Measurements from ENCODE around the gene UBTD1.

The UBTD1 gene

GRCh38 chr10:97506199-97506991 lies 7.7 kb downstream of the UBTD1 start:
- Histone ChIP-seq H3K9me2 (replicated peaks; ENCODE audit: insufficient read depth, low read length) (no peaks in the 10 kb centered on the region), H4K20me1 (ENCODE audit: low read depth, low read length) (no peaks in the 10 kb centered on the region), H3K27ac (ENCODE audit: low read depth, low read length) (no peak overlapping the region), H3K9ac (ENCODE audit: low read length) (no peak overlapping the region), H3K4me3 (ENCODE audit: insufficient read depth, low read length, poor library complexity, severe bottlenecking) (no peak overlapping the region), H3K27me3 (ENCODE audit: low read length) (no peaks in the 10 kb centered on the region), H3K36me3 (ENCODE audit: low read length) (no peaks in the 10 kb centered on the region), H3K79me2 (ENCODE audit: insufficient read depth, low read length) (no peaks in the 10 kb centered on the region), H3K4me2 (ENCODE audit: low read depth, low read length, poor library complexity, severe bottlenecking) (no peak overlapping the region), H2AFZ (ENCODE audit: low read depth, low read length, severe bottlenecking) (no peak overlapping the region), H3F3A (ENCODE audit: insufficient read depth) (no peaks in the 10 kb centered on the region), H3K9me3 (ENCODE audit: insufficient read depth, low read length) (no peaks in the 10 kb centered on the region)
- TF ChIP-seq CTCF (IDR thresholded peaks at IDR 0.05; ENCODE audit: insufficient read depth, low read length, poor library complexity, severe bottlenecking) (no peak), EZH2phosphoT487 (conservative IDR thresholded peaks at IDR 0.05; ENCODE audit: low read length) (no peak)

GRCh38 chr10:97508342-97508741 lies 9.6 kb downstream of the UBTD1 start:
- Histone ChIP-seq H3K4me3 (ENCODE audit: insufficient read depth, low read length, poor library complexity, severe bottlenecking) (no peak overlapping the region), H3K9me2 (replicated peaks; ENCODE audit: insufficient read depth, low read length) (no peaks in the 10 kb centered on the region), H3K27ac (ENCODE audit: low read depth, low read length) (no peak overlapping the region), H3F3A (ENCODE audit: insufficient read depth) (no peaks in the 10 kb centered on the region), H2AFZ (ENCODE audit: low read depth, low read length, severe bottlenecking) (no peak overlapping the region), H3K36me3 (ENCODE audit: low read length) (no peaks in the 10 kb centered on the region), H4K20me1 (ENCODE audit: low read depth, low read length) (no peaks in the 10 kb centered on the region), H3K27me3 (ENCODE audit: low read length) (no peaks in the 10 kb centered on the region), H3K9ac (ENCODE audit: low read length) (no peak overlapping the region), H3K4me2 (ENCODE audit: low read depth, low read length, poor library complexity, severe bottlenecking) (no peak overlapping the region), H3K9me3 (ENCODE audit: insufficient read depth, low read length) (no peaks in the 10 kb centered on the region), H3K79me2 (ENCODE audit: insufficient read depth, low read length) (no peaks in the 10 kb centered on the region)
- TF ChIP-seq CTCF (IDR thresholded peaks at IDR 0.05; ENCODE audit: insufficient read depth, low read length, poor library complexity, severe bottlenecking) (no peak), EZH2phosphoT487 (conservative IDR thresholded peaks at IDR 0.05; ENCODE audit: low read length) (no peak)

- Histone ChIP-seq H3K4me2 (ENCODE audit: low read depth, low read length, poor library complexity, severe bottlenecking) (no peak overlapping the region), H3K79me2 (ENCODE audit: insufficient read depth, low read length) (no peaks in the 10 kb centered on the region), H3K27ac (ENCODE audit: low read depth, low read length) (no peak overlapping the region), H2AFZ (ENCODE audit: low read depth, low read length, severe bottlenecking) (no peak overlapping the region), H3K4me3 (ENCODE audit: insufficient read depth, low read length, poor library complexity, severe bottlenecking) (no peak overlapping the region), H3K27me3 (ENCODE audit: low read length) (no peaks in the 10 kb centered on the region), H4K20me1 (ENCODE audit: low read depth, low read length) (no peaks in the 10 kb centered on the region), H3F3A (ENCODE audit: insufficient read depth) (no peaks in the 10 kb centered on the region), H3K9me2 (replicated peaks; ENCODE audit: insufficient read depth, low read length) (no peaks in the 10 kb centered on the region), H3K36me3 (ENCODE audit: low read length) (no peaks in the 10 kb centered on the region), H3K9ac (ENCODE audit: low read length) (no peak overlapping the region), H3K9me3 (ENCODE audit: insufficient read depth, low read length) (no peaks in the 10 kb centered on the region)
- TF ChIP-seq CTCF (IDR thresholded peaks at IDR 0.05; ENCODE audit: insufficient read depth, low read length, poor library complexity, severe bottlenecking) = no peak
- TF ChIP-seq EZH2phosphoT487 (conservative IDR thresholded peaks at IDR 0.05; ENCODE audit: low read length) = no peak
Observed at GRCh38 chr10:97509120-97509680, 10.5 kb downstream of the UBTD1 start.

Measured in SU-DHL-6 (cell line).